AG09319 (cell line): ENCODE results near the gene MMS19.

Source experiments
- DNase-seq: peaks from one replicate; pipeline ENCODE4 v3.0.0-alpha.2; 2010; ENCODE audit warnings: low read depth; ENCODE audit errors: extremely low read depth
- TF ChIP-seq, protein P1 (sequence below): IDR thresholded peaks from 2 replicates; pipeline ENCODE4 v1.5.1; 2011; ENCODE audit warnings: low read depth, mild to moderate bottlenecking, inconsistent platforms, low read length, moderate library complexity

Gene MMS19

DNA sequence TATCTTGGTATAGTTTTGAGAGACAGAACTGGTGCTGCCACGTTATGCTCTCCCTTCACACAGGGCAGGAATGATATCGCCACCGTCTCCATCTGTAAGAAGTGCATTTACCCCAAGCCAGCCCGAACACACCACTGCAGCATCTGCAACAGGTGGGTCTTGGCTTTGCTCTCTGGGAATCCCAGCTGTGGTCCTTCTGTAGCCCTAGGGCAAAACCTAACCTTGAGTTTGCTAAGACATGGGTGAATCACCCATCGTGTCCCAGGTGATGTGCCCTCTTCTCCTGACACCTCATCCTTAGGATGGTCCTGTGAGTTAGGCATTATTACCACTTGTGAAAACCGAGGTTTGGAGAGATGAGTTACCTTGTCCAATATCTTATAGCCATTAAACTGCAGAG is 45.9 kb downstream of the MMS19 start:
- TF ChIP-seq, protein P1, sequence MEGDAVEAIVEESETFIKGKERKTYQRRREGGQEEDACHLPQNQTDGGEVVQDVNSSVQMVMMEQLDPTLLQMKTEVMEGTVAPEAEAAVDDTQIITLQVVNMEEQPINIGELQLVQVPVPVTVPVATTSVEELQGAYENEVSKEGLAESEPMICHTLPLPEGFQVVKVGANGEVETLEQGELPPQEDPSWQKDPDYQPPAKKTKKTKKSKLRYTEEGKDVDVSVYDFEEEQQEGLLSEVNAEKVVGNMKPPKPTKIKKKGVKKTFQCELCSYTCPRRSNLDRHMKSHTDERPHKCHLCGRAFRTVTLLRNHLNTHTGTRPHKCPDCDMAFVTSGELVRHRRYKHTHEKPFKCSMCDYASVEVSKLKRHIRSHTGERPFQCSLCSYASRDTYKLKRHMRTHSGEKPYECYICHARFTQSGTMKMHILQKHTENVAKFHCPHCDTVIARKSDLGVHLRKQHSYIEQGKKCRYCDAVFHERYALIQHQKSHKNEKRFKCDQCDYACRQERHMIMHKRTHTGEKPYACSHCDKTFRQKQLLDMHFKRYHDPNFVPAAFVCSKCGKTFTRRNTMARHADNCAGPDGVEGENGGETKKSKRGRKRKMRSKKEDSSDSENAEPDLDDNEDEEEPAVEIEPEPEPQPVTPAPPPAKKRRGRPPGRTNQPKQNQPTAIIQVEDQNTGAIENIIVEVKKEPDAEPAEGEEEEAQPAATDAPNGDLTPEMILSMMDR: no peak
- DNase-seq: no peak

DNA sequence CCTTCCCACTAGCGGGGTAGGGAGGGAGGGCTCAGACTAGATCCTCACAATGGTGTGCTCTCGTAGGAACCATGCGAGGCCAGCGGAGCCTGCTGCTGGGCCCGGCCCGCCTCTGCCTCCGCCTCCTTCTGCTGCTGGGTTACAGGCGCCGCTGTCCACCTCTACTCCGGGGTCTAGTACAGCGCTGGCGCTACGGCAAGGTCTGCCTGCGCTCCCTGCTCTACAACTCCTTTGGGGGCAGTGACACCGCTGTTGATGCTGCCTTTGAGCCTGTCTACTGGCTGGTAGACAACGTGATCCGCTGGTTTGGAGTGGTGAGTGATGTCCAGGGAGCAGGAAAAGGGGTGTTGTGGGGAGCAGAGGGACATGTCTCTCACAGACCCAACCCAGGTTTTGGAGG is 46.6 kb downstream of the MMS19 start:
- DNase-seq: no peak
- TF ChIP-seq, protein P1: no peak

DNA sequence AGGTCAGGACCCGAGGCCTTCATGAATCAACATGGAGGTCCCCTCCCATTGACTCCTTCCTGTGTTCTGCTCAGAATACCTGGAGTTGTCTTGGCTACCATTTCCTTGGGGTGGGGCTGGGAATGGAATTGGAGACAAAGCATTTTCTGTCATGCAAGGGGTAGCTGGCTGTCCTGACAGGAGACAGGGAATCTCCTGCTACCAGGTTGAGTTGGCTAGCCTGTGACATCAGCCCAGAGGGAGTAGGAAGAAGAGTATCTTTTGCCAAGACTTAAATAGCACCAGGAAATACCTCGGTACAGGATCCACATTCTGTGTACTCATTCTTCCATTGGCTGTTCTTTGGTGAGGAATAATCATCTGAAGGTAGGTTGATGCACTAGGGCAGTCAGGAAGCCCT is 47.4 kb downstream of the MMS19 start:
- TF ChIP-seq, protein P1: no peak
- no peak for DNase-seq

DNA sequence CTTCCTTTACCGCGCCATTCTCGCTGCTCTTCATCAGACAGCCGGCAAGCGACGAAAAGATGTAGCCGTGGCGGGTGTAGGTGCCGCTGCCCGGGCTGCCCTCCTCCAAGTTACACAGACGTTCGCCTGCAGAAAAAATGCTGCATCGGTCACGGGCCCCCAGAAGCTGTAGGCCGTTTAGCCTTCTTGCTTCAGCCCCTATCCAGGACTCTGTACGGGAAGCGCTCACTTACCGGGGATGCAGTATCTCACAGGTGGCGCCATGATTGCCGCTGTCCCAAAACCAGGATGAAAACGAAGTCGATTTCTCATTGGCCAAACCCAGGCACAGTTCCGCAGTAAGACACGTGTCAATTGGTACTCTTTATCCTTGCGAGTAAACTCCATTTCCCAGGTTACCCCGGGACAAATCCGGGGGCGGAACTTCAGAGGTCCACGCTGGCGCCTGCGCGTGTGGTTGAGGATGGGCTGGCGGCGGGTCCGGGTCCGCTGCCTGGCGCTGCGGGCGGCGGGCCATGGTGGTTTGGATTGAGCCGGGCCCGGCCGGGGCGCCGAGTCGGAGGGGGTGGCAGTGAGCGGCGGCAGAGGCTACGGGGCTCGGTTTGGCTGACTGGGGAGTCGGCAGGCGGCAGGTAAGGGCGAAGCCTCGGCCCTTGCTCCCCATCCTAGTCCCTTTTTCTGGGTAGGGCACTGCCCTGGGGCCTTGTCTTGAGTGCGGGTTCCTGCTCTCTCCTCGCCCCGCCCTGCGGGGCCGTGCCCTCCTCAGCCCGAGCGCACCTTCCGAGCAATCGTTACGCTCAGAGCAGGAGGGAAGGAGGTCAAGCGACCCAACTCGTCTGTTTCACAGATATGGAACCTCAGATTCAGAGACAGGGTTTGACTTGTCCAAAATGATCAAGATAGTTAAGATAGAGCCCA is 52.2 kb downstream of the MMS19 start, which contains the start of the genes EXOSC1 and ZDHHC16:
Gene EXOSC1, minus strand, starts transcription at position 285 of the 918 bp plus-strand sequence. Its CDS starts 21 bp downstream, at position 264.
Gene ZDHHC16, plus strand, starts transcription at position 454 of the 918 bp plus-strand sequence. CDS start 5,501 bp downstream, outside the sequence.
- DNase-seq: peak; percentile 84
- TF ChIP-seq, protein P1: no peak; the same call in 1 of the 2 replicates

DNA sequence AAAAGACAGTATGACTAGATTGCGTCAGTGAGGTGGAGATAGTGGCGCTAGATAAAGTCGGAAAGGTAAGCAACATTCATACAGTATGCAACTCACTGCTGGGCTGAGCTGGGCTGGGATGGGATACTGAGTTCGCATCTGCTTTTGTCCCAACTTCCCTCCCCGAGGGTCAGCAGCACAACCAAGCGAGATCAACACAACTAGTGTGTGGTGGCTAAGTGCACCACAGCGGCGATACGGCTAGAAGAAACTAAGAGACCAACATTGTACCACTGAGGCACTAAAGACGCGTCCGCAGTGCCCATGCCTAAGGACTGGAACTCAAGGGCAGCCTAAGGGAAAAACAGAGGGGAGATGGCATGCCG is 52.9 kb downstream of the MMS19 start:
- no peak for DNase-seq
- TF ChIP-seq, protein P1: no peak

DNA sequence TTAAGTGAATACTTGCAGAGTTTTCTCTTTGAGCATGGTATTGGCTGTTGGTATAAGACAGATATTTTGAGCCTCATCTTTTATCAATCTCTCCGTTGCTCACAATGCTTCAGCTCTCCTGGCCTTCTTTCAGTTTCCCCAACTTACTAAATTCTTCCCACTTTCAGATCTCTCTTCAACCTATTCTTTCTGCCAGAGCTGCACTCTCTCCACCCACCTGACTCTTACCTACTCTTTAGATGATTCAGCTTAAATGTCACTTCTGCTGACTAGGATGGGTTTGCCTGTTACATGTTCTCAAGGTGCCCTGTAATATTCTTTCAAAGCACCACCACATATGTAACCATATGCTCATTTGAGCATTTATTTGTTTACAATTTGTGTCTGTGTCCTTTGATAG is 54.0 kb downstream of the MMS19 start:
- DNase-seq: no peak
- TF ChIP-seq, protein P1: no peak

DNA sequence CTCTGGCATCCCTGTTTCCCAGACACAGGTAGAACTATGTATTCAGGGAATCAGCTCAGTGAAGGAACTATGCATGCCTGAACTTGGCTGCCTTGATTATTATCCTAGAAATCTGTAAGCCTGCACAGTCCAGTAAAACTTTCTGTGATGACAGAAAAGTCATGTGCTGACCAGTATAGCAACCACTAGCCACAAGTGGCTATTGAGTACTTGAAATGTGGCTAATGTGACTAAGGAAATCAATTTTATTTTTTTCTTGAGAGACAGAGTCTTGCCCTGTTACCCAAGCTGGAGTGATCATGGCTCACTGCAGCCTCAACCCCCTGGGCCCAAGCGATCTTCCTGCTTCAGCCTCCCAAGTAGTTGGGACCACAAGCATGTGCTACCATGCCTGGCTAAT is 55.9 kb downstream of the MMS19 start:
- TF ChIP-seq, protein P1: no peak
- no peak for DNase-seq
